HG03060 (cell line): ENCODE results near the gene ZSWIM6.

Source experiments
- ATAC-seq: cut with Tn5 transposase; IDR thresholded peaks from one replicate; pipeline ENCODE4 v1.9.1; 2021; ENCODE audit warnings: low read depth, moderate number of reproducible peaks; ENCODE audit not compliant: unreplicated experiment

ZSWIM6 gene

DNA sequence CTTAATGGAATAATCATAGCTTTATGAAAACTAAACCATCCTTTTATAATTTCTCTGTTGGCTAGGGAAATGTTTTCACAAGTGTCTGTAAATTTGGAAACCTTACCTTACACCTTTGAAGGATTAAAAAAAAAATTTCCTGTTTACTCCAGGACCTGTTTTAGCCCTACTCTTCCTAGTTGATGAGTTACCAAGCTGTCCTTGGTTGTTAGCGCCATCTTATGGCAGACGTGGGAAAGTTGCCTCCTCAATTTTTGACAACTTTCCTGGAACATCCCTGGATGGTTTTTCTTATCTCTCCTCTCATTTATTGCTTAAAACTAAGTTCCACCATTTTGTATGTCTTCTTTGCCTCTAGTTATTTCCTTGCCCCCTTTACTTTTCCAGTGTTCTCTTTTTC lies 25.7 kb downstream of the ZSWIM6 start:
- ATAC-seq: no peak

DNA sequence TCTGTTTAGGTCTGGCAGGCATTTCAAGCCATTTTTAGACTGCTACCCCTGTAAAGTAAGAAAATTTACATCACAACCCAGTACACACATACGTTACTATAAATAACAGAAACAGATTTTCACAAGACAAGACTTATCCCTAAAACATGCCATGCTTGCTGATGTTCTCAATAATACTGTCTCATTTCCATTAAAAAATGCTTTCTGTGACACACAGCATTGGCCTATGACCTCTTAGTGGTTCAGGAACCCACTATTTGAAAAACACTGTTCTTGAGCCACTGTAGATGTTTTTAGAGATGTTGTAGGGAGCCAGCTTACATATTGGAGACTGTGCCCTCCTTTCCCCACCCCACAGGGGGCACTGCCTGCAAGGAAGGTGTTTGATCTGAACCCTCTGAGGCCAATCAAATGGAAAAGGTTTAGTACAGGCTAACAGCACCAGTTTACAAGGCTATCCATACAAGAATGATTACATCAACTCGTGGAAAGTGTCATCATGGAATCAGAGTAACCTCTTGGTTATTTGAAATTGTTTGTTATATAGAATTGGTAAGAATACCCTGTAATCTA lies 30.8 kb downstream of the ZSWIM6 start:
- ATAC-seq: no peak

DNA sequence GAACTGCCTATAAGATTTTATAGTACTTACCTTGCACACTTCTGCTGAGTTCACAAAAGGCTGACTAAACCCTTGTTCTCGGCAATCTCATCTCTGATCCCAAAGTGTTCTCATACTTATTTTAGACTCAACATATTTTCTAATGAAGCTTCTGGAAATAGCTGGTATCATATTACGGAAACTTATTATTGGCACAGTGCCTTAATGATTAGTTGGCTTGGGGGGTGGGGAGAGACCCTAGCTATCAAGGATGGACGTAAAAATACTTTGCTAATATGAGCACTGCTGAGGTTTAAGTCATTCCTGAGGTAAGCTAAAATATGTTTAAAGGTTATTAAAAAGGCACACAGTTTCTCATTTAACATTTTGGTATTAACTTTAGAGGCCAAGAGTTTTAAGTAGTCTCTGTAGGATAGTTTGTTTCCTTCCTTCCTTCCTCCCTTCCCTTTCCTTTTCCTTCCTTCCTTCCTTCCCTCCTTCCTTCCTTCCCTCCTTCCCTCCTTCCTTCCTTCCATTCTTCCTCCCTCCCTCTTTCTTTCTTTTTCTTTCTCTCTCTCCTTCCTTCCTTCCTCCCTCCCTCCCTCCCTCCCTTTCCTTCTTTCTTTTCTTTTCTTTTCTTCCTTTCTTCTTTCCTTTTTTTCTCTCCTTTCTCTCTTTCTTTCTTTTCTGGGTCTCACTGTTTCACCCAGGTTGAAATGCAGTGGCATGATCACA lies 31.5 kb downstream of the ZSWIM6 start:
- no peak for ATAC-seq

DNA sequence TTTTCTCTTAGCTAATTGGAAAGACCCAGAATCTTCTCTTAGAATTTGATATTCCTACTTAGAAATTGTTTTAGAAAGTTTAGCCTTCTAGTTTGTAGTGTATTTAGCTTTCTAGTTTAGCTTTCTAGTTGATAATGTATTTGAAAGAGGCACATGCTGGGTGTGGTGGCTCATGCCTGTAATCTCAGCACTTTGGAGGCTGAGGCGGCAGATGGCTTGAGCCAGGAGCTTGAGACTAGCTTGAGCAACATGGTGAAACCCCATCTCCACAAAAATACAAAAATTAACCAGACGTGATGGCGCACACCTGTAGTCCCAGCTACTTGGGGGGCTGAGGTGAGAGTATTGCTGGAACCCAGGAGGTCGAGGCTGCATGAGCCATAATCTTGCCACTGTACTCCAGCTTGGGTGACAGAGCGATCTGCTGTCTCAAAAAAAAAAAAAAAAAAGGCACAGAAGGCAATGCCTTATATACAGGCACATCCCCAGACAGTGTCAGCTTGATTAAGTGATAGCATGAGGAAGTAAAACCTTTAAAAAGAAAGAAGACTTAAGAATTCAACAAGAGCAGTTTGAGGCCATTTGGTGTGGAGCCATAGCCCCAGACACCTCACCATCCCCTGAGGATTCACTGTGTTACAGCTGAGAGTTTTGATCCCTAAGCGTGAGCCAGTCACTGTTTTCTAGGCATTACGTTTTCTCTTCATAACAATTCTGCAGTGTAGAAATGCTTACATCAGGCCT lies 34.6 kb downstream of the ZSWIM6 start:
- no peak for ATAC-seq

DNA sequence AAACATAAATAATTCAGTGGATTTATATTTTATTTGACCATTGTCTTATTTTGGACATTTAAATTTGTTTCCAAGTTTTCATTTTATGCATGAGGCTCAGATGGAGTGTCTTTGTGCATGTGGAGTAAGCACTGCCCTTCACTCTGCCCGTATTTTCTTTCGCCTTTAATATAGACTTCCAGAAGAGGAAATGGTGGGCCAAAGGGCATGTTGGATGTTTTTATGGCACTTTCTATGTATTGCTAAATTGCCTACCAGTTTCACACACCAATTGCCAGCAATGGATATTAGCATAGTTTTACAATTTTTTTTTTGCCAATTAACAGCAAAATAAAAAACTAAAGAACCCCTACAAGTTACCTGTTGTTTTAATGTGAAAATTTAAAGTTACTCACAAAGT lies 38.4 kb downstream of the ZSWIM6 start:
- no peak for ATAC-seq

DNA sequence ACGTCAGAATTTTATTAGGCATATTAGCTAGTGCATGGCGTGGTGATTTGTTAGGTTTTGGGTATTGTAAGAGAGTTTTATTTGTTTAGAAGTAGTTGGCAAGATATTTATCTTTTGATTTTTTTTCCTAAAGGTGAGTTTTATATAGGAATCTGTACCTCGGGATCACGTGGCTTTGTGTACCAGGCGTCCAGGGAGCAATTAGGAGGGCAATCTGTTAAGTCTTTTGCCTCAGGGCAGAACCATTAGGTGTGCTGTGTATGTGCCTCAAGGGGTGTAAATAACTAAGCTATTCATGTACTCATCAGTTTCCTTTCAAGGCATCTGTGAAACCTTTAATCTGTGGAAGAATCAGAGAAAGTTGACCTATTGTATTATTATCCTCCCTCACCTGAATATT lies 39.4 kb downstream of the ZSWIM6 start:
- no peak for ATAC-seq

DNA sequence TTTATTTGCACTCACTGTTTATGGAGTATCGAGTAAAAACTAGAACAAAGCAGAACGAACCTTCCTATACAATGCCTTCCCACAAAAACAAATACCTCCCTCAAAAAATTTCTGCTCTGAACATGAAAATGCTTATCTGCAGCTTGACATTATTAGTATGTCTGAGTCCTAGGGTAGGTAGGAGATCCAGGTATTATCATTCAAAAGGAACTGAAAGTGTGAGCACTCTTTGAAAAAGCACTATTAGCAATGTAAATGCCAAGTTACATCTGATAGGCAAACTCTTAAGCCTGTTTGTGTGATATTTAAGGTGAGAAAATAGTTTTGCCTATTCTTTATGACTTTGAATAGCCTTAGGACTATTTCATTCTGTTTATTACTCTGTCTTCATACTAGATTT lies 47.6 kb downstream of the ZSWIM6 start:
- no peak for ATAC-seq

DNA sequence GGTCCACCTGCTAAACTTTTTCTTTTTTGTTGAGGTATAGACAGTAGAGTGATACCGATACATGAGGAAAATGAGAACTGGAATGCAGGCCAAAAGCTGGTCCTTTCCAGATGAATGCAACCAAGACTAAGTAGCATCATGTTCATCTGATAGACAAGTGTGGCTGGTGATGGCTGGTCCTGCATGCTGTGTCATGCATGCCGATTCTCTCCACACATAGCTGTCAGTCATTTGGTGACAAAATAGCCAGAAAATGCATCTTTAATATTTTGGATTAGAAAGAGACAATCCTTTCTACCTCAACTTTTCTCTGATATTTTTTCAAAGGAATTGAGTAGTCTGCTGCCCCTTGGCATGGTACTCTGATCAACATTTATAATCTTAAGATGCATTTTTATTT lies 49.9 kb downstream of the ZSWIM6 start:
- no peak for ATAC-seq

DNA sequence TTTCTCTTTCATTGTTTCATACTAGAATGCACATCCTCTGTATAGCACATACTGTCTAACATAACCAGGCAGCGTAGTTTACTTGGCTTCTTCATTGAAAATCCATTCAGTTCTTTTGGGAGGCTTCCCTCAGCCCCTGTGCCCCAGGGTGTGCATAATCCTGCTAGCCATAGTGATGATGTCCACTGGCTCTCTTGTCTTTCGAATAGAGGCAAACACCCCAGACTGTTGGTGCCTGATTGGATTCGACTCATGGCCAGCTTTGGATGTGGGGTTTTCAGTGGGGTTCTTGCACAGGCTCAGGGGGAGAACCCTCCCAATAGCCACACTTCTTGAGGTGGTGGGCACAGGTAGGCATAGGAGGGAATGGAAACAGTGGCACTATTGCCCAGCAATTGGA lies 53.6 kb downstream of the ZSWIM6 start:
- no peak for ATAC-seq

DNA sequence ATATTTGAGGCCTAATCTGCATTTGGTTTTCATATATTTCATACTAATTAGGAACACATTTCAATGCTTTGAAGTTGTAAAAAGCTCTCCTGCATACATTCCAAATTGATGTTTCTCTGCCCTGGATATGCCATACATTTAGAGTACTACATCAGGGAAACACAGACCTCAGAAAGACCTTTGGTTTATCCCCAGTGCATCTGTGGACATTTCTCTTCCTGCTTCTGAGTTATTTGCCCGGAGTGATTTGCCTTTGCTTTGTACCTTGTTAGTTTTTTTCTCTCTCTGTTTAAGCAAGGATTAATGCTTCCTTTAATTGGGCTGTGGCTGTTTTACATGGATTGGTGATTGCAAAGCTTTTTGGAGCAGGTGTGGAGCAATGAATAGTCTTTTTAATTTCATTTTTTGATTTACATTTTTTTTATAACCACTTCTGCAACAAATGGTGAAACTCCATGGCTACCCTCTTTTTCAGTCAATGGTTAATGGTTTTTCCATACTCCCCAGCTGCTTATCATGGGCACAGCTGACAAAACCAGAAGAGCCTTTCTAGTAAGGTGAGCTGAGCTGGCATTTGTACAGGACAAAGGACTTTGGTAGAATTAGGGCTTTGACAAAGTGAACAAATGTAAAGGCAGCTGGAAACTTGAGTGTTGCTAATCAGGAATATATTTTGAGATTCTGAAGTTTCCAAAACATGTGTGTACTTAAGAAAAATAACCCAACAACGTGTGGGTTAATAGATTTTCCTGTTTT lies 54.2 kb downstream of the ZSWIM6 start:
- no peak for ATAC-seq

DNA sequence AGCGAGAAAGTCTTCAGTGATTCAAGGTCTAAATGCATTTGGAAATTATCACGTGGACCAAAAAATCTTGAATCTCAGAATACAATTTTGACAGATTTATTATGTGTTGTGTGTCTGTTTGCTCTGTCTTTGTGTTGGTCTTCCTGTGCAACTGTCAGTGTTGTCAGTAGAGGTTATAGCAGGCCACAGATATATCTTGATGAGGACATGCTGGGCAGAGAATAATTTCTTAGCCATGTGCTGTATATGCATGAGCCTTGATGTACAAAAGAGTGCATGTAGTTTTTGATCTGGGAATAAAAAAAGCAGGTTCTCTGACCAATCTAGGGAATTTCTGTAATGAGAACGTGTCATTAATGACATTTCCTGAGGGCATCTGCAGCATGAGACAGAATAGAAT lies 57.6 kb downstream of the ZSWIM6 start:
- ATAC-seq: no peak

DNA sequence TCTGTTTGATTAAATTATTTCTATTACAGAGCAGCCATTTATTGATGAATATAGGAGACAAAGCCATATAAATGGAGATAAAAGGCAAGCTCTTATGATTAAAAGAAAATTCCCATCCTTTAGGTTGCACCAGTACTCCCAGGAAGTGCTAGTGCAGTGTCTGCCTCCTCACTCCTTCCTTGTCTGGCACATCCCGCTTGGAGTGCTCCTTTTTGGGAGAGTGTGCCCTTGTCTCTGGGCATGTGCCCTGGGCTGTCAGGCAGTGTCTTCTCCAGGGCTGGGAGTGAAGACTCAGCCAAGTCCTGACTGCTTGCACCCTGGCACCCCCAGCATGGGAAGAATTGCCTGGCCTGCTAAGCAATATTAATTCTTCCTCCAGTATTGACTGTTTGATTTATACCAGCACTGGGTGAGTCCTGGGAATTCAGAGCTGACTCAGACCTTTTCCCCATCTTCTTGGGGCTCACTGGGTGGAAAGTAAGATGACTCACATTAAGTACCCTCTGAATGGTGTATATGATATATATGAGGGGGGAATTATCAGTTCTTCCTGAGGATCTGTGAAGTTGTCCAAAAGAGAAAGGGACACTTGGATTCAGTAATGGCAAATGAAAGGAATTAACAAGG lies 62.1 kb downstream of the ZSWIM6 start:
- no peak for ATAC-seq

DNA sequence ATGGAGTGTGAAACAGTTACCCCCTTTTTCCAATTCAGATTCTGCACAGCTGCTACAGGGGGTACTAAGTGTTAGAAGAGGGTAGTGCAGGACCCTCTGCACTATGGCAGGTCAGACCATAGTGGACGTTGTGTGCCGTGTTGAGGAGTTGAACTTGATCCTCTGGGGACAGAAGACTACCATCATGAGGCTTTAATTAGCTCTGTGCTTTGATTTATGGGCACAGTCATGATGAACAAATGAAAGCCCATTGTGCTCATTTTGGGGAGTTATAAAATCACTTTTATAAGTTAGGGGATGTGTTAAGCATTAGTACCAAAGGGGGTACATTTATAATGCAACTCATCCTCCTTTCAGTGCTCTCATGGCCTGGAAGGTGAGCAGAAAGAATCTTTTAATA lies 62.7 kb downstream of the ZSWIM6 start:
- ATAC-seq: no peak

DNA sequence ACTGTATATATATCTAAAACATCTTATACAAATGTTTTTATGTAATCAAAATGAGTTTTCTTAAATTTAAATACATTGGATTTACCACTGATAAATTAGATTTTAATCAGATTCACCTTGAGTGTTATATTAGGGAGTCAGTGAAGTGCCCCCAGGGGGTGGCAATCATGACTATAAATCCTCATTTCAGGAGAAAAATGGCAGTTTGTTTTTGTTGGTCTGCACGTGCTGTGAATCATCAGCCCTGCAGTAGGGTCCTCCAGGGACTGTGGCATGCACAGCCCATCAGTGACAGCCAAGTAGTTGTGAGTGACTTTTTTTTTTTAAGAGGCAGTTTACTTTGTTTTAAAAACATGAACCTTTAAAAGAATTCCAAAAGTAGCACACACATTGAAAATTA lies 65.2 kb downstream of the ZSWIM6 start:
- no peak for ATAC-seq

DNA sequence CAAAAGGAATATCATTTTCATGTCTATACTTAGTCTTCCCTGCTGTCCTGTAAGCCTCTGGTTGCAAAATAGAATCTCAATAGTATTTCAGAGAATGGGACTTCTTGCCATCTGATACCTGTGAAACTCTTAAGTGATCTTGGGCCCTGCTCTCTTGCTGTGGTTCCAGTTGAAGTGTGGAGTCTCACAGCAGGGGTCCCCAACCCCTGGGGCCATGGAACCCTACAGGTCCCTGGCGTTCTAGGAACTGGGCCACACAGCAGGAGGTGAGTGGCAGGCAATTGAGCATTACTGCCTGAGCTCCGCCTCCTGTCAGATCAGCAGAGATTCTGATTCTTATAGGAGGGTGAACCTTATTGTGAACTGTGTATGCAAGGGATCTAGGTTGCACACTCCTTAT lies 65.9 kb downstream of the ZSWIM6 start:
- no peak for ATAC-seq

DNA sequence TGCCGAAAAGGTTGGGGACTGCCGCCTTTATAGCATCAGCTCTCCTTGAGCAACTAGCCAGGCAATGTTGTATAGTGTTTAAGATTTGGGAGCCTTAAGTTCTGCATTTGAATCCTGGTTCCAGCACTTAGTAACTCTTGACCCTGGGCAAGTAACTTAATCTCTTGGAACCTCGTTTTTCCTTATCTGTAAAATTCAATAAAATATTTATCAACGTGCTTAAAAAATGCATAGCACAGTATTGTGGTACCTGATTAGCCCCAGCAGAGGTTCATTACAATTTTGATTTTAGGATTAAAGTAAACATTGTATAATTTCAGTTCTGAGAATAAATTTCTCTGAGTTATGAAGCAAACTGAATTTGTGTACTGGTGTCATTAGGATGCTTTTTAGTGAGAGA lies 66.4 kb downstream of the ZSWIM6 start:
- no peak for ATAC-seq

DNA sequence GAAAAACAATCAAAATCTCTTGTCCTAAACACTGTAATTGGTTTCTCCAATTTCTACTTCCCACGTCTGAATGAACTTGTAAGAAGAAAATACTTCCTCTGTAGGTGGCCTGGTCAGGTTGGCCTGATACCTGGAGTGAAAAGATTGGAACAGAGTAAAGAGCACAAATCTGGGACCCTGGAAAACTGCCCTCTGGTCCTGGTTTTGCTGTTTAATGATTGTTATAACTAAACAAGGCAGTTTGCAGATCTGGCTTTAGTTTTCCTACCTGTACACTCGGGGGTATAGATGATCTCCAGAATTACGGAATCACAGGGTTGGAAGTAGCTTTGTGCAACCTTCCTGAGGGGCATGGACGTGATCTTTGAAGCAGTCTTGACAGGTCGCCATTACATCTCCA lies 67.6 kb downstream of the ZSWIM6 start:
- no peak for ATAC-seq

DNA sequence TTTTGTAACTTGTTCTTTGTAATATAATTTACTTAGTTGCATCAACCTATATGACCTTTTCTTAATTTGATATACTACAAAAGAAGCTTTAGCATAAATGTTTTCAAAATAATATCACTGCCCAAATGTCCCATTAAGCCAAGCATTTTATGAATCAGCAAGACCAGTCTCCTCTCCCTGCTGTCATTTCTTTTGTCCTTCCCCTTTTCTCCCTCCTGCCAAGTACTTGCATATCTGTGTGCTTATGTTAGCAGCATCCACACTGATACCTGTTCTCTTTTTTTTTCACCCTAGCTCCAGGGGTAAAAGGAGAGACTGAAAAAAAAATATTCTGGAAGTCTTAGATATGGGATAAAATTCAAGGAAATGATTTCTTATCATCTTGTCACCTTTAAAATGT lies 69.7 kb downstream of the ZSWIM6 start:
- no peak for ATAC-seq

DNA sequence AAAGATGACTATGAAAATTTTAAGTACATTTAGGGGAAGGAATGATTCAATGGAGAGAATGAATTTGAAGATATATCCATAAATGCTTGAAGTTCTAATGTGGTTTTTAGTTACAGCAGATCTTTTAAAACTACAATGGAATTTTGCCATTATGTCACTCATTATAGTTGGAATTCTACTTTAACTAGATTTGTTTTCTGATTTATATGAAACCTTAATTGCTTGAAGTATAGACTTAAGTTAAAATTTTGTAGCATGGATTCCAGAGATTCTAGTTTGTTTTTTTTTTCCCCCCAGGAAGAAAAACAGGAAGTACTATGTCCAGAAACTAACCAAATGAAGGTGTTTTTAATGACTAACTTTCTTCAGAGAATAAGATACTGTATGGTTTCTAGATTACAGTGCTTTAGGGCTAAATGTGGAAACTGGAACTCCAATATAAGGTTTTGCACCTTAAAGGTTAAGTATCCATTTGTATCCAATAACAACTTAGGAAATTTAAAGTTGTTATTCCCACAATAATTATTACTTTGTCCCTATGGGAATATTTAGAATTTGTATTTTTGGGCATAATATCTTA lies 70.3 kb downstream of the ZSWIM6 start:
- ATAC-seq: no peak
